HG03139 (cell line): ENCODE measurements around the gene USP43.
"Not testable (repeated sequence)": the region's sequence is repeated elsewhere in the genome, so short reads cannot be mapped to it uniquely, and the experiment has no call there.

ENCODE experiments used
- ATAC-seq: cut with Tn5 transposase; IDR thresholded peaks from one replicate; pipeline ENCODE4 v1.9.1; 2021; ENCODE audit not compliant: unreplicated experiment

The USP43 gene

GRCh38 chr17:9644910-9645751 lies at the start of gene USP43:
TSS of gene USP43 (plus strand) at chr17:9645517. CDS start at chr17:9645633, 116 bp downstream.
- ATAC-seq = no peak

GRCh38 chr17:9597638-9598037 lies 47.7 kb upstream of the USP43 start:
- not testable (repeated sequence) for ATAC-seq

- no peak for ATAC-seq
These were observed 46.7 kb upstream of the USP43 start for GRCh38 chr17:9598661-9599060.

GRCh38 chr17:9604583-9604982 lies 40.7 kb upstream of the USP43 start:
- not testable (repeated sequence) for ATAC-seq

- no peak for ATAC-seq
These were observed 38.9 kb upstream of the USP43 start for GRCh38 chr17:9606453-9606852.

GRCh38 chr17:9607058-9607457 lies 38.3 kb upstream of the USP43 start:
- ATAC-seq = not testable (repeated sequence)

GRCh38 chr17:9611557-9611956 lies 33.8 kb upstream of the USP43 start:
- no peak for ATAC-seq

- ATAC-seq = no peak
These were observed 33.3 kb upstream of the USP43 start for GRCh38 chr17:9612006-9612405.

GRCh38 chr17:9615486-9615885 lies 29.8 kb upstream of the USP43 start:
- no peak for ATAC-seq

GRCh38 chr17:9622961-9623360 lies 22.4 kb upstream of the USP43 start:
- no peak for ATAC-seq

GRCh38 chr17:9628509-9628908 lies 16.8 kb upstream of the USP43 start:
- no peak for ATAC-seq

GRCh38 chr17:9632741-9633140 lies 12.6 kb upstream of the USP43 start:
- no peak for ATAC-seq

- ATAC-seq = no peak
These were observed 10.0 kb upstream of the USP43 start for GRCh38 chr17:9635340-9635739.

GRCh38 chr17:9636501-9636900 lies 8.8 kb upstream of the USP43 start:
- ATAC-seq = no peak

GRCh38 chr17:9640388-9640787 lies 4.9 kb upstream of the USP43 start:
- ATAC-seq = not testable (repeated sequence)

GRCh38 chr17:9643611-9644010 lies 1.7 kb upstream of the USP43 start:
- no peak for ATAC-seq

GRCh38 chr17:9645851-9646545 lies 681 bp downstream of the USP43 start:
- no peak for ATAC-seq

GRCh38 chr17:9646546-9646885 lies 1.2 kb downstream of the USP43 start:
- no peak for ATAC-seq

GRCh38 chr17:9647014-9647413 lies 1.7 kb downstream of the USP43 start:
- ATAC-seq = no peak

- ATAC-seq = no peak
These were observed 3.3 kb downstream of the USP43 start for GRCh38 chr17:9648521-9649110.

GRCh38 chr17:9658593-9659211 lies 13.4 kb downstream of the USP43 start:
- ATAC-seq = no peak

GRCh38 chr17:9661027-9661426 lies 15.7 kb downstream of the USP43 start:
- ATAC-seq = no peak
